ENCODE measurements around the gene MRPL51.
A peak's percentile ranks its signal among the peaks of the same experiment; 100 is the strongest.
"Not testable (repeated sequence)": the region's sequence is repeated elsewhere in the genome, so short reads cannot be mapped to it uniquely, and the experiment has no call there.

MRPL51 gene

GRCh38 chr12:6478416-6478815, 14.6 kb downstream of the MRPL51 start:
- Histone ChIP-seq H3K9ac (ENCODE audit: low read length in 2 of 2) (no peak overlapping the region), H3K9me3 (ENCODE audit: control insufficient read depth in 2 of 2, low read length in 2 of 2) (no peaks in the 10 kb centered on the region), H3K4me3 (ENCODE audit: low read length in 2 of 2) (no peak overlapping the region), H3K4me1 (ENCODE audit: control insufficient read depth, insufficient read depth, low read length) (peaks cover 4% of the 10 kb centered on the region), H3K36me3 (ENCODE audit: control insufficient read depth in 2 of 2, insufficient read depth in 2 of 2, low read length in 2 of 2) (no peaks in the 10 kb centered on the region), H3K27ac (ENCODE audit: low read length) (no peak overlapping the region), H3K27me3 (ENCODE audit: control insufficient read depth in 1 of 2, insufficient read depth in 2 of 2, low read length in 2 of 2) (no peaks in the 10 kb centered on the region)

DNA sequence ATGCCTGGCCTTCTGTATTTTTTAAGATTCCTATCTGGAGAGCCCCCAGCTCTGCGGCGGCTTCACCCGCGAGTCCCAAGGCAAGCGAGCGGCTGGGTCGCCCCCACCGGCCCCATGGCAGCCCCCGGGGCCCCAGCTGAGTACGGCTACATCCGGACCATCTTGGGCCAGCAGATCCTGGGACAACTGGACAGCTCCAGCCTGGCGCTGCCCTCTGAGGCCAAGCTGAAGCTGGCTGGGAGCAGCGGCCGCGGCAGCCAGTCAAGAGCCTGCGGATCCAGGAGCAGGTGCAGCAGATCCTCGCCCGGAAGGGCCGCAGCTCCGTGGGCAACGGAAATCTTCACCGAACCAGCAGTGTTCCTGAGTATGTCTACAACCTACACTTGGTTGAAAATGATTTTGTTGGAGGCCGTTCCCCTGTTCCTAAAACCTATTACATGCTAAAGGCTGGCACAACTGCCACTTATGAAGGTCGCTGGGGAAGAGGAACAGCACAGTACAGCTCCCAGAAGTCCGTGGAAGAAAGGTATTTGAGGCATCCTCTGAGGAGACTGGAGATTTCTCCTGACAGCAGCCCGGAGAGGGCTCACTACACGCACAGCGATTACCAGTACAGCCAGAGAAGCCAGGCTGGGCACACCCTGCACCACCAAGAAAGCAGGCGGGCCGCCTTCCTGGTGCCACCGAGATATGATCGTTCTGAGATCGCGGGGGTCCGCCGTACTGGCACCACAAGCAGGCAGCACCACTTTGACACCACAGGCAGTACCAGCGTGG, 15.3 kb downstream of the MRPL51 start:
- H3K27me3 ChIP-seq (ENCODE audit: control insufficient read depth in 1 of 2, insufficient read depth in 2 of 2, low read length in 2 of 2); H3K9me3 ChIP-seq (ENCODE audit: control insufficient read depth in 2 of 2, low read length in 2 of 2); H3K4me1 ChIP-seq (ENCODE audit: control insufficient read depth, insufficient read depth, low read length); H3K9ac ChIP-seq (ENCODE audit: low read length in 2 of 2); H3K27ac ChIP-seq (ENCODE audit: low read length); H3K36me3 ChIP-seq (ENCODE audit: control insufficient read depth in 2 of 2, insufficient read depth in 2 of 2, low read length in 2 of 2); H3K4me3 ChIP-seq (ENCODE audit: low read length in 2 of 2): not testable (repeated sequence)

- no peak overlapping the region for H3K9ac ChIP-seq (ENCODE audit: low read length in 2 of 2)
- no peaks in the 10 kb centered on the region for H3K27me3 ChIP-seq (ENCODE audit: control insufficient read depth in 1 of 2, insufficient read depth in 2 of 2, low read length in 2 of 2)
- H3K36me3 ChIP-seq (ENCODE audit: control insufficient read depth in 2 of 2, insufficient read depth in 2 of 2, low read length in 2 of 2), result no peaks in the 10 kb centered on the region
- no peaks in the 10 kb centered on the region for H3K9me3 ChIP-seq (ENCODE audit: control insufficient read depth in 2 of 2, low read length in 2 of 2)
- peak overlapping the region; percentile 24 for H3K27ac ChIP-seq (ENCODE audit: low read length)
- H3K4me1 ChIP-seq (ENCODE audit: control insufficient read depth, insufficient read depth, low read length), result peaks cover 4% of the 10 kb centered on the region
- H3K4me3 ChIP-seq (ENCODE audit: low read length in 2 of 2), result no peak overlapping the region
Measured at GRCh38 chr12:6476489-6476888, 16.6 kb downstream of the MRPL51 start.

- not testable (repeated sequence) for H3K36me3 ChIP-seq (ENCODE audit: control insufficient read depth in 2 of 2, insufficient read depth in 2 of 2, low read length in 2 of 2); H3K4me3 ChIP-seq (ENCODE audit: low read length in 2 of 2); H3K9me3 ChIP-seq (ENCODE audit: control insufficient read depth in 2 of 2, low read length in 2 of 2); H3K9ac ChIP-seq (ENCODE audit: low read length in 2 of 2); H3K27ac ChIP-seq (ENCODE audit: low read length); H3K27me3 ChIP-seq (ENCODE audit: control insufficient read depth in 1 of 2, insufficient read depth in 2 of 2, low read length in 2 of 2); H3K4me1 ChIP-seq (ENCODE audit: control insufficient read depth, insufficient read depth, low read length)
Measured at GRCh38 chr12:6475233-6475975, 17.7 kb downstream of the MRPL51 start.

DNA sequence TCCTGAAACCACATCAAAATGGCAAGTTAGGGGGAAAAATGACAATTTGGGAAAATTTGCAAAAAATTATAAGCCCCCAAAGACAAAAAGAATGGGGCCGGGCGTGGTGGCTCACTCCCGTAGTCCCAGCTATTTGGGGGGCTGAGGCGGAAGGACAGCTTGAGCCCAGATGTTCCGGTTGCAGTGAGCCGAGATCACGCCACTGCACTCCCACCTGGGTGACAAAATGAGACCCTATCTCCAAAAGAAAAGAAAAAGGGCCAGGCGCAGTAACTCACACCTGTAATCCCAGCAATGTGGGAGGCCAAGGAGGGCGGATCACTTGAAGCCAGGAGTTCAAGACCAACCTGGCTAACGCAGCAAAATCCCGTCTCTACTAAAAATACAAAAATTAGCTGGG, 20.6 kb downstream of the MRPL51 start:
- Histone ChIP-seq H3K4me1 (ENCODE audit: control insufficient read depth, insufficient read depth, low read length) (peaks cover 22% of the 10 kb centered on the region), H3K4me3 (ENCODE audit: low read length in 2 of 2) (no peak overlapping the region), H3K9ac (ENCODE audit: low read length in 2 of 2) (no peak overlapping the region), H3K36me3 (ENCODE audit: control insufficient read depth in 2 of 2, insufficient read depth in 2 of 2, low read length in 2 of 2) (peaks cover 0 to 3% of the 10 kb centered on the region in 2 donors), H3K9me3 (ENCODE audit: control insufficient read depth in 2 of 2, low read length in 2 of 2) (no peaks in the 10 kb centered on the region), H3K27me3 (ENCODE audit: control insufficient read depth in 1 of 2, insufficient read depth in 2 of 2, low read length in 2 of 2) (no peaks in the 10 kb centered on the region), H3K27ac (ENCODE audit: low read length) (no peak overlapping the region)

GRCh38 chr12:6471989-6472360, 21.1 kb downstream of the MRPL51 start:
- Histone ChIP-seq H3K4me1 (ENCODE audit: control insufficient read depth, insufficient read depth, low read length) (peaks cover 22% of the 10 kb centered on the region), H3K27ac (ENCODE audit: low read length) (no peak overlapping the region), H3K9ac (ENCODE audit: low read length in 2 of 2) (no peak overlapping the region), H3K4me3 (ENCODE audit: low read length in 2 of 2) (no peak overlapping the region), H3K27me3 (ENCODE audit: control insufficient read depth in 1 of 2, insufficient read depth in 2 of 2, low read length in 2 of 2) (no peaks in the 10 kb centered on the region), H3K9me3 (ENCODE audit: control insufficient read depth in 2 of 2, low read length in 2 of 2) (no peaks in the 10 kb centered on the region), H3K36me3 (ENCODE audit: control insufficient read depth in 2 of 2, insufficient read depth in 2 of 2, low read length in 2 of 2) (peaks cover 0 to 3% of the 10 kb centered on the region in 2 donors)

- H3K27ac ChIP-seq (ENCODE audit: low read length), result peak within 1 kb of the TSS; percentile 88
- peaks cover 9% of the 10 kb centered on the region in 2 donors for H3K36me3 ChIP-seq (ENCODE audit: control insufficient read depth in 2 of 2, insufficient read depth in 2 of 2, low read length in 2 of 2)
- H3K4me1 ChIP-seq (ENCODE audit: control insufficient read depth, insufficient read depth, low read length), result peaks cover 20% of the 10 kb centered on the region
- H3K9me3 ChIP-seq (ENCODE audit: control insufficient read depth in 2 of 2, low read length in 2 of 2), result no peaks in the 10 kb centered on the region
- no peaks in the 10 kb centered on the region for H3K27me3 ChIP-seq (ENCODE audit: control insufficient read depth in 1 of 2, insufficient read depth in 2 of 2, low read length in 2 of 2)
- peak within 1 kb of the TSS; percentile 51 to 84 for H3K9ac ChIP-seq (ENCODE audit: low read length in 2 of 2)
- peak within 1 kb of the TSS; percentile 87 to 90 for H3K4me3 ChIP-seq (ENCODE audit: low read length in 2 of 2)
Measured at GRCh38 chr12:6470375-6471163, 22.5 kb downstream of the MRPL51 start, which contains the start of gene VAMP1. VAMP1 (minus strand) TSS chr12:6470677; CDS start chr12:6470531, 146 bp downstream.

DNA sequence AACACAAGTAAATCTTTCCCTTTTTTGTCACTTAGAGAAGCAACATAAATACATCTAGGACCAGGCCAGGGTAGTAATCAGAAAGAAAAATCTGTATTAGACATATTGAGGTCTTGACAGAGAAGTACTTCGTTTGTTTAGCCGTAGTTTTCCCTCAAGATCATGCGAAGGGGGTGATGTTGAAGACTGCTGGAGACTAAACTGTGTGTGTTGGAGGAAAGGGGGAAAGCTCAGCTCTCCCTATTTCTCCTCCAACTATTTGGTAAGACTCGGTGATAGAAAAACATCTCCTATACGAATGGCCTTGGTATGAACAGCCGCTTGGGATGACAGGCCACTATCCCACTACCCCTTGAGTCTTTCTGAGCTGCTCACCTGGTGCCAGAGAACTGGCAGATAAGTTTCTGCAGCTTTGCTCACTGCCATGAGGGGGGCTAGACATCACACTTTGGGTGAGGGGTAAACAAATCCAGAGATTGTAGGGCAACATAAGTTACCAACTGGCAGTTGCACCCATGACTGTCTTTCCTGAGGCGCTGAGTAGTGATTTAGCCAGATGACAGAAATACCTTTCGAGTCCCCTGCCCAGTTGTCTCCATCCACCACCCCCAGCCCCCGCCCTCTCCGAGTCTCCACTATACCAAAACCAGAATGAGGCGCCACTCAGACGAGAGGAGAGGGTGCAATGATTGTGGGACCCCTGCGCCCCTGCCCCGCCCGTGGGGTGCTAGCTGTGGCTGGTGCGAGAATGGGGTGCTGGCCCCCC, 23.3 kb downstream of the MRPL51 start:
- peaks cover 20% of the 10 kb centered on the region for H3K4me1 ChIP-seq (ENCODE audit: control insufficient read depth, insufficient read depth, low read length)
- H3K9ac ChIP-seq (ENCODE audit: low read length in 2 of 2), result peak overlapping the region; percentile 51 to 79
- peak overlapping the region; percentile 87 to 90 for H3K4me3 ChIP-seq (ENCODE audit: low read length in 2 of 2)
- no peaks in the 10 kb centered on the region for H3K9me3 ChIP-seq (ENCODE audit: control insufficient read depth in 2 of 2, low read length in 2 of 2)
- peak overlapping the region; percentile 88 for H3K27ac ChIP-seq (ENCODE audit: low read length)
- peaks cover 12 to 13% of the 10 kb centered on the region in 2 donors for H3K36me3 ChIP-seq (ENCODE audit: control insufficient read depth in 2 of 2, insufficient read depth in 2 of 2, low read length in 2 of 2)
- H3K27me3 ChIP-seq (ENCODE audit: control insufficient read depth in 1 of 2, insufficient read depth in 2 of 2, low read length in 2 of 2), result no peaks in the 10 kb centered on the region

GRCh38 chr12:6469092-6469491, 24.0 kb downstream of the MRPL51 start:
- Histone ChIP-seq H3K27me3 (ENCODE audit: control insufficient read depth in 1 of 2, insufficient read depth in 2 of 2, low read length in 2 of 2) (no peaks in the 10 kb centered on the region), H3K4me3 (ENCODE audit: low read length in 2 of 2) (peak overlapping the region; percentile 87 to 90), H3K4me1 (ENCODE audit: control insufficient read depth, insufficient read depth, low read length) (peaks cover 21% of the 10 kb centered on the region), H3K36me3 (ENCODE audit: control insufficient read depth in 2 of 2, insufficient read depth in 2 of 2, low read length in 2 of 2) (peaks cover 19 to 20% of the 10 kb centered on the region in 2 donors), H3K27ac (ENCODE audit: low read length) (no peak overlapping the region), H3K9me3 (ENCODE audit: control insufficient read depth in 2 of 2, low read length in 2 of 2) (no peaks in the 10 kb centered on the region), H3K9ac (ENCODE audit: low read length in 2 of 2) (peak overlapping the region; percentile 13 to 51)

- no peak overlapping the region for H3K9ac ChIP-seq (ENCODE audit: low read length in 2 of 2)
- H3K36me3 ChIP-seq (ENCODE audit: control insufficient read depth in 2 of 2, insufficient read depth in 2 of 2, low read length in 2 of 2), result peaks cover 26 to 28% of the 10 kb centered on the region in 2 donors
- H3K4me3 ChIP-seq (ENCODE audit: low read length in 2 of 2), result peak overlapping the region in 1 of 2 donors; percentile 87
- no peaks in the 10 kb centered on the region for H3K27me3 ChIP-seq (ENCODE audit: control insufficient read depth in 1 of 2, insufficient read depth in 2 of 2, low read length in 2 of 2)
- H3K4me1 ChIP-seq (ENCODE audit: control insufficient read depth, insufficient read depth, low read length), result peaks cover 25% of the 10 kb centered on the region
- H3K9me3 ChIP-seq (ENCODE audit: control insufficient read depth in 2 of 2, low read length in 2 of 2), result no peaks in the 10 kb centered on the region
- no peak overlapping the region for H3K27ac ChIP-seq (ENCODE audit: low read length)
Measured at GRCh38 chr12:6468283-6468575, 24.8 kb downstream of the MRPL51 start.
